ENCODE measurements around the gene ZNF580.

ZNF580 gene

GRCh38 chr19:55621673-55622231 is 19.1 kb upstream of the ZNF580 start:
- ChIA-PET POLR2A (ENCODE audit: low non-redundant PET) (no interaction called here), CTCF (interaction anchor here (0.5 kb wide), 1 partner anchor 16 kb away, joined by 3 read pairs; no protein-coding TSS in a partner anchor)
- H3K27ac ChIP-seq: peak overlapping the region; percentile 5; the same call in 1 of the 2 replicates
- no peak for TF ChIP-seq CTCF (conservative IDR thresholded peaks at IDR 0.05; ENCODE audit: low read depth)
- no peak for DNase-seq (ENCODE audit: low spot score)

- CTCF ChIA-PET: interaction anchor here (0.5 to 1.3 kb wide), 4 partner anchors 15 to 208 kb away, joined by 3 read pairs; no protein-coding TSS in a partner anchor
- POLR2A ChIA-PET (ENCODE audit: low non-redundant PET): no interaction called here
- no peak for DNase-seq (ENCODE audit: low spot score)
- peak overlapping the region; percentile 22 for H3K27ac ChIP-seq
- no peak for TF ChIP-seq CTCF (conservative IDR thresholded peaks at IDR 0.05; ENCODE audit: low read depth)
These were observed 18.4 kb upstream of the ZNF580 start for GRCh38 chr19:55622242-55622969.

- ChIA-PET POLR2A (ENCODE audit: low non-redundant PET) (no interaction called here), CTCF (interaction anchor here (0.7 to 1.3 kb wide), 2 partner anchors 17 to 119 kb away, joined by 3 read pairs; no protein-coding TSS in a partner anchor)
- H3K27ac ChIP-seq: peak overlapping the region; percentile 22
- TF ChIP-seq CTCF (conservative IDR thresholded peaks at IDR 0.05; ENCODE audit: low read depth): no peak
- no peak for DNase-seq (ENCODE audit: low spot score)
These were observed 17.7 kb upstream of the ZNF580 start for GRCh38 chr19:55623130-55623529.

GRCh38 chr19:55623561-55623960 is 17.2 kb upstream of the ZNF580 start:
- DNase-seq (ENCODE audit: low spot score): no peak
- ChIA-PET POLR2A (ENCODE audit: low non-redundant PET) (no interaction called here), CTCF (interaction anchor here (1.3 kb wide), 1 partner anchor 120 kb away, joined by 3 read pairs; no protein-coding TSS in a partner anchor)
- TF ChIP-seq CTCF (conservative IDR thresholded peaks at IDR 0.05; ENCODE audit: low read depth): no peak
- H3K27ac ChIP-seq: no peak overlapping the region

- ChIA-PET POLR2A (ENCODE audit: low non-redundant PET) (interaction anchor here (0.6 to 1.0 kb wide), 6 partner anchors 12 to 148 kb away, joined by 3 to 4 read pairs (median 3); partner anchors contain the start of genes ZNF628 and ZNF865), CTCF (interaction anchor here (0.5 to 0.6 kb wide), 2 partner anchors 14 to 18 kb away, joined by 4 read pairs; no protein-coding TSS in a partner anchor)
- no peak for TF ChIP-seq CTCF (conservative IDR thresholded peaks at IDR 0.05; ENCODE audit: low read depth)
- peak; percentile 95 for DNase-seq (ENCODE audit: low spot score)
- H3K27ac ChIP-seq: peak within 1 kb of the TSS; percentile 87
These were observed 16.4 kb upstream of the ZNF580 start, which contains the start of gene ZNF784 for GRCh38 chr19:55624109-55625003. Gene ZNF784, minus strand, starts transcription at chr19:55624566. Its CDS starts 5 bp downstream, at chr19:55624561.

- TF ChIP-seq CTCF (conservative IDR thresholded peaks at IDR 0.05; ENCODE audit: low read depth): no peak
- ChIA-PET CTCF (interaction anchor here (0.6 to 1.2 kb wide), 2 partner anchors 14 to 29 kb away, joined by 4 to 5 read pairs; no protein-coding TSS in a partner anchor), POLR2A (ENCODE audit: low non-redundant PET) (interaction anchor here (0.6 to 1.0 kb wide), 7 partner anchors 11 to 149 kb away, joined by 3 to 7 read pairs (median 3); partner anchors contain the start of genes ZNF628 and ZNF865)
- peak overlapping the region; percentile 87 for H3K27ac ChIP-seq
- DNase-seq (ENCODE audit: low spot score): no peak
These were observed 15.8 kb upstream of the ZNF580 start for GRCh38 chr19:55625004-55625326.
